SU-DHL-6 (cell line): ENCODE results near the gene TROAP.

Source experiments
- EZH2phosphoT487 ChIP-seq: fragments of 200-600 bp; sonication (generic), shearing (Covaris generic); conservative IDR thresholded peaks from 2 replicates; pipeline ENCODE4 v1.6.1; 2018; ENCODE audit warnings: mild to moderate bottlenecking, antibody characterized with exemption, low read length, moderate library complexity, mixed read lengths
- TF ChIP-seq, protein P1 (sequence below): fragments of 200-600 bp; sonication (generic); IDR thresholded peaks from one replicate; pipeline ENCODE4 v1.5.1; 2017; ENCODE audit warnings: antibody characterized with exemption, mild to moderate bottlenecking, low read length, moderate library complexity; ENCODE audit not compliant: insufficient read depth, poor library complexity, severe bottlenecking

DNA sequence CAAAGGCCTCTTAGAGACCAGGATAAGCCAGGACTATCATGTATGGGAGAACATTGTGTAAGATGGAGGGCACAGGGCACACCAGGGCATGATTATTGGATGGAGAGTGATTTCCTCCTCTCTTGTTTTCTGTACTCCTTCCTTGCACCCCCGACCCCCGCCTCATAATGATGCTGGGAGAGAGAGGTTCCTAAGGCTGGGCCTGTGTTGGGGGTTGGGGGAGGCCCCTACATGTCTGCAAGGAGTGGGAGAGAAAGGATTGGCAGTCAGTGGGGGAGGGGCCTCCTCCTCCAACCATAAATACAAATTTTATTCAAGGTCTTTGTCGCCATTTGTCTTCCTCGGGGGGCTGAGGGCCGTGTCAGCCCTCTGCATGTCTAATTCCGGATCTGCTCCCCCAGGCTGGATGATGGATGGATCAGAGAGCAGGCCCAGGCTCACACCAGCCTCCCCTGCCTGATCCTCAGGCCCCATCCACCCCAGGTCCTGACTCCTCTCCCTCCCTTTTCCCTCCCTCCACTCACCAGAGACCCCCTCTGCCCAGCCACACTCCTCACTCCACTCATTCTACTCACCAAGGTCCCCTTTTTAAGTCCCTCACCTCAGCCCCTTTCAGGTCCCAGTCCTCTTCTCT is 15.9 kb downstream of the TROAP start:
- TF ChIP-seq, protein P1, sequence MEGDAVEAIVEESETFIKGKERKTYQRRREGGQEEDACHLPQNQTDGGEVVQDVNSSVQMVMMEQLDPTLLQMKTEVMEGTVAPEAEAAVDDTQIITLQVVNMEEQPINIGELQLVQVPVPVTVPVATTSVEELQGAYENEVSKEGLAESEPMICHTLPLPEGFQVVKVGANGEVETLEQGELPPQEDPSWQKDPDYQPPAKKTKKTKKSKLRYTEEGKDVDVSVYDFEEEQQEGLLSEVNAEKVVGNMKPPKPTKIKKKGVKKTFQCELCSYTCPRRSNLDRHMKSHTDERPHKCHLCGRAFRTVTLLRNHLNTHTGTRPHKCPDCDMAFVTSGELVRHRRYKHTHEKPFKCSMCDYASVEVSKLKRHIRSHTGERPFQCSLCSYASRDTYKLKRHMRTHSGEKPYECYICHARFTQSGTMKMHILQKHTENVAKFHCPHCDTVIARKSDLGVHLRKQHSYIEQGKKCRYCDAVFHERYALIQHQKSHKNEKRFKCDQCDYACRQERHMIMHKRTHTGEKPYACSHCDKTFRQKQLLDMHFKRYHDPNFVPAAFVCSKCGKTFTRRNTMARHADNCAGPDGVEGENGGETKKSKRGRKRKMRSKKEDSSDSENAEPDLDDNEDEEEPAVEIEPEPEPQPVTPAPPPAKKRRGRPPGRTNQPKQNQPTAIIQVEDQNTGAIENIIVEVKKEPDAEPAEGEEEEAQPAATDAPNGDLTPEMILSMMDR = no peak
- no peak for TF ChIP-seq EZH2phosphoT487
